Neural progenitor cell (in vitro differentiated cells): ENCODE results near the gene TADA1. TPM values are rescaled to one million over a fixed set of nuclear protein-coding genes. Genes with fewer than 3 reads are reported as not detected.

Source experiments
- DNase-seq: peaks from one replicate; pipeline ENCODE4 v3.0.0-alpha.2; 2016; ENCODE audit warnings: low spot score
- H2AFZ ChIP-seq: fragments of 200-600 bp; sonication (generic); replicated peaks from 2 replicates; pipeline ENCODE4 v1.6.1; 2016; ENCODE audit warnings: antibody characterized with exemption
- H3F3A ChIP-seq: fragments of 200-600 bp; sonication (generic); 2 replicates; pipeline ENCODE4 v1.6.1; 2016; ENCODE audit warnings: antibody characterized with exemption, low read depth
- H3K27ac ChIP-seq: fragments of 200-600 bp; sonication (generic); 2 replicates; pipeline ENCODE4 v1.5.1; 2016; ENCODE audit warnings: mild to moderate bottlenecking
- H3K27me3 ChIP-seq: fragments of 200-600 bp; sonication (generic); 2 replicates; pipeline ENCODE4 v1.6.1; 2016; ENCODE audit warnings: mild to moderate bottlenecking, moderate library complexity
- H3K36me3 ChIP-seq: fragments of 200-600 bp; sonication (generic); 2 replicates; pipeline ENCODE4 v1.5.1; 2016
- H3K4me1 ChIP-seq: fragments of 200-600 bp; sonication (generic); 2 replicates; pipeline ENCODE4 v1.6.1; 2016; ENCODE audit warnings: mixed run types
- H3K4me2 ChIP-seq: fragments of 200-600 bp; sonication (generic); 2 replicates; pipeline ENCODE4 v1.6.1; 2016
- H3K4me3 ChIP-seq: fragments of 200-600 bp; sonication (generic); 2 replicates; pipeline ENCODE4 v1.5.1; 2016
- H3K79me2 ChIP-seq: fragments of 200-600 bp; sonication (generic); 2 replicates; pipeline ENCODE4 v1.6.1; 2016; ENCODE audit warnings: low read depth
- H3K9ac ChIP-seq: fragments of 200-600 bp; sonication (generic); 2 replicates; pipeline ENCODE4 v1.6.1; 2016
- H3K9me3 ChIP-seq: fragments of 200-600 bp; sonication (generic); 2 replicates; pipeline ENCODE4 v1.5.1; 2016; ENCODE audit warnings: low read depth
- H4K20me1 ChIP-seq: fragments of 200-600 bp; sonication (generic); 2 replicates; pipeline ENCODE4 v1.6.1; 2016; ENCODE audit warnings: low read depth
- H3K27ac Mint-ChIP-seq: 3 replicates; pipeline ENCODE4 v1.8.0; 2021; ENCODE audit warnings: mixed read lengths
- H3K27me3 Mint-ChIP-seq: 2 replicates; pipeline ENCODE4 v1.8.0; 2022; ENCODE audit warnings: low read depth, mild to moderate bottlenecking, inconsistent platforms, moderate library complexity, mixed read lengths; ENCODE audit not compliant: insufficient read depth
- H3K36me3 Mint-ChIP-seq: 3 replicates; pipeline ENCODE4 v1.8.0; 2021; ENCODE audit warnings: mixed read lengths
- H3K4me1 Mint-ChIP-seq: 3 replicates; pipeline ENCODE4 v1.8.0; 2021; ENCODE audit warnings: mixed read lengths
- H3K4me3 Mint-ChIP-seq: 3 replicates; pipeline ENCODE4 v1.8.0; 2021; ENCODE audit warnings: mild to moderate bottlenecking, moderate library complexity, mixed read lengths
- H3K9me3 Mint-ChIP-seq: 3 replicates; pipeline ENCODE4 v1.8.0; 2020; ENCODE audit warnings: mixed read lengths
- CTCF ChIP-seq: fragments of 200-600 bp; sonication (generic); IDR thresholded peaks from 2 replicates; pipeline ENCODE4 v1.5.1; 2017; ENCODE audit warnings: antibody characterized with exemption, mild to moderate bottlenecking
- EZH2 ChIP-seq: fragments of 200-600 bp; sonication (generic); IDR thresholded peaks from 2 replicates; pipeline ENCODE4 v1.6.1; 2017; ENCODE audit warnings: antibody characterized with exemption, mild to moderate bottlenecking, moderate library complexity
- EZH2phosphoT487 ChIP-seq: fragments of 200-600 bp; sonication (generic); IDR thresholded peaks from 2 replicates; pipeline ENCODE4 v1.6.1; 2017; ENCODE audit warnings: antibody characterized with exemption
- total RNA-seq: library from RNA; depleted of rRNA; stranded (reverse); fragments of >200 nt; gene quantifications from 2 replicates; pipeline ENCODE4 v1.2.3, GENCODE V29; 2015; ENCODE audit warnings: low replicate concordance

Gene TADA1
- total RNA-seq, 1 donor from 2014 or later, result 54.4 TPM

GRCh38 chr1:166910396-166910994 is 34.4 kb upstream of the TADA1 start:
- peaks cover 12% of the 10 kb centered on the region for H3K36me3 ChIP-seq
- H3K9me3 ChIP-seq, result peaks cover 17% of the 10 kb centered on the region
- Mint-ChIP-seq H3K27me3 (peaks cover 4% of the 10 kb centered on the region), H3K4me1 (peaks cover 2% of the 10 kb centered on the region), H3K9me3 (peaks cover 21% of the 10 kb centered on the region), H3K27ac (no peak overlapping the region), H3K4me3 (no peak overlapping the region), H3K36me3 (peaks cover 59% of the 10 kb centered on the region)
- TF ChIP-seq CTCF (peak; percentile 93), EZH2phosphoT487 (no peak)
- no peaks in the 10 kb centered on the region for H3F3A ChIP-seq
- no peaks in the 10 kb centered on the region for H4K20me1 ChIP-seq
- H3K4me1 ChIP-seq, result peaks cover 6% of the 10 kb centered on the region
- H3K4me2 ChIP-seq, result no peak overlapping the region
- no peak overlapping the region for H3K9ac ChIP-seq
- no peak overlapping the region for H3K27ac ChIP-seq
- no peaks in the 10 kb centered on the region for H3K27me3 ChIP-seq
- no peaks in the 10 kb centered on the region for H3K79me2 ChIP-seq
- no peak overlapping the region for H3K4me3 ChIP-seq
- no peak overlapping the region for H2AFZ ChIP-seq
- DNase-seq, result peak; percentile 84

DNA sequence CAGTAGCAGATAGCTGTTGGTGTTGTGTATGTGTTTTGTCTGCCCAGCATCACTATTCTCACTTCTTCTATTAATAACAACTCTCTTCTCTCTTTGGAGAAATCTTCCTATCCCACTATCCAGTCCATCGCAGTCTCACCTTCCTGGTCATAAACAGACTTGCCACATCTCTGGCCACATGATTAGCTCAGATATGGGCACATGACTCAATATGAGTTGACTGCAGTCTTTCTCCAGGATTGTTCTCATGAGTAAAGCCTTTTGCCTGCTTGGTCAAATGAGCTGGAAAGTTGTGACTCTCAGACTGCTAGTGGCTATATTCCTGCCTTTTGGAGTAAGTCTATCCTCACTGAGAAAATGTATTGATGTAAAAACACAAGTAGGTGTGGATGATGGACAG is 32.9 kb upstream of the TADA1 start:
- Histone ChIP-seq H3K9me3 (peaks cover 17% of the 10 kb centered on the region), H3F3A (no peaks in the 10 kb centered on the region), H4K20me1 (no peaks in the 10 kb centered on the region), H3K4me2 (no peak overlapping the region), H3K4me3 (no peak overlapping the region), H2AFZ (no peak overlapping the region), H3K9ac (no peak overlapping the region), H3K4me1 (peaks cover 6% of the 10 kb centered on the region), H3K79me2 (no peaks in the 10 kb centered on the region), H3K36me3 (peaks cover 12% of the 10 kb centered on the region), H3K27me3 (no peaks in the 10 kb centered on the region), H3K27ac (no peak overlapping the region)
- Mint-ChIP-seq H3K9me3 (peaks cover 21% of the 10 kb centered on the region), H3K27me3 (peaks cover 2% of the 10 kb centered on the region), H3K4me1 (peaks cover 5% of the 10 kb centered on the region), H3K4me3 (no peak overlapping the region), H3K27ac (no peak overlapping the region), H3K36me3 (peaks cover 55% of the 10 kb centered on the region)
- DNase-seq, result no peak
- TF ChIP-seq EZH2phosphoT487 (no peak), EZH2 (no peak), CTCF (no peak)

DNA sequence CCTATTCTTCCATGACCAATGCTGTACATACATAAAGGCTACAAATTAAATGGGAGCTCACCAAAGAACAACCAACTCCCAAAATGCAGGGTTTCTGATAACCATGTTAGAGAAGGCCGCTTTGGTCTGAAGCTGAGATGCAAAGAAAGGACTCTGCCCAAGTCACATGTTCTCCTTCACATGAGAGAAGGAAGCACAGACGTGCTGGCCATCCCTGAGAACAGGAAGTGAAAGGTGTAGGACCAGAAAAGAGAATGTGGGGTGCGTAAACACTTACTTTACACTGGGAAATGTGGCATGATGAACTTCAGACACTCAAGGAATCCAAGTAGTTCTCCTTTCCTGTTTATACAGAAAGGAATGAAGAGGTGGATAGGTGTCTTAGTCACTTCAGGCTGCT is 31.7 kb upstream of the TADA1 start:
- DNase-seq, result no peak
- TF ChIP-seq CTCF (no peak), EZH2phosphoT487 (no peak), EZH2 (no peak)
- H3K4me3 Mint-ChIP-seq, result no peak overlapping the region
- no peak overlapping the region for H3K27ac Mint-ChIP-seq
- peaks cover 16% of the 10 kb centered on the region for H3K9me3 Mint-ChIP-seq
- Histone ChIP-seq H3K27me3 (no peaks in the 10 kb centered on the region), H3K4me3 (no peak overlapping the region), H3K4me1 (peaks cover 4% of the 10 kb centered on the region), H3K27ac (no peak overlapping the region), H3F3A (no peaks in the 10 kb centered on the region), H3K9ac (no peak overlapping the region), H4K20me1 (no peaks in the 10 kb centered on the region), H3K4me2 (no peak overlapping the region), H2AFZ (no peak overlapping the region), H3K36me3 (peaks cover 12% of the 10 kb centered on the region), H3K9me3 (peaks cover 17% of the 10 kb centered on the region), H3K79me2 (no peaks in the 10 kb centered on the region)
- H3K36me3 Mint-ChIP-seq, result peaks cover 51% of the 10 kb centered on the region
- H3K27me3 Mint-ChIP-seq, result peaks cover 2% of the 10 kb centered on the region
- peaks cover 5% of the 10 kb centered on the region for H3K4me1 Mint-ChIP-seq
